Measurements from ENCODE around the gene BACH1.

DNA sequence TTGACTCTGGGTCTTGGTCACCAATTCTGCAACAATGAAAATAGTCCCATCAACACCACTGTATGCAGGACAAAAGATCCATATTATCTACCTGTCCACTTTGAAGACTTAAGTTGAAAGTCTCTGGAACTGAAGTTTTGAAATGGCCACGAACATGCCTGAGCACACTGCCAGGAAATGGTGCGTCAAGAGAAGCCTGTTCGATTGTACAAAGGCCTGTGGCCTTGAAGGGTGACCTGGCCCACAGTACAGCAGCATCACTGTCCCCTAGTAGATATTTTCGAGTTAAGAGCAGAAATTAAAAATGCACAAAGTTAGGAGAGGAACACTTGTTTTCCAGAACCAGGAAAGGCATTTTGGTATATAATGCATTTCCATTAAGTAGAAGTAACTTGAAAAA is 78.5 kb downstream of the BACH1 start:
- TF ChIP-seq EZH2 (IDR thresholded peaks at IDR 0.05; ENCODE audit: borderline replicate concordance, insufficient read depth, low read length, poor library complexity, severe bottlenecking) (no peak), EP300 (conservative IDR thresholded peaks at IDR 0.05; ENCODE audit: poor library complexity, severe bottlenecking) (no peak), TAF1 (IDR thresholded peaks at IDR 0.05; ENCODE audit: low read depth) (no peak), POLR2AphosphoS5 (IDR thresholded peaks at IDR 0.05) (no peak), SMC3 (conservative IDR thresholded peaks at IDR 0.05; ENCODE audit: poor library complexity) (no peak), RAD21 (conservative IDR thresholded peaks at IDR 0.05) (no peak)
- TF ChIP-seq, protein P1, sequence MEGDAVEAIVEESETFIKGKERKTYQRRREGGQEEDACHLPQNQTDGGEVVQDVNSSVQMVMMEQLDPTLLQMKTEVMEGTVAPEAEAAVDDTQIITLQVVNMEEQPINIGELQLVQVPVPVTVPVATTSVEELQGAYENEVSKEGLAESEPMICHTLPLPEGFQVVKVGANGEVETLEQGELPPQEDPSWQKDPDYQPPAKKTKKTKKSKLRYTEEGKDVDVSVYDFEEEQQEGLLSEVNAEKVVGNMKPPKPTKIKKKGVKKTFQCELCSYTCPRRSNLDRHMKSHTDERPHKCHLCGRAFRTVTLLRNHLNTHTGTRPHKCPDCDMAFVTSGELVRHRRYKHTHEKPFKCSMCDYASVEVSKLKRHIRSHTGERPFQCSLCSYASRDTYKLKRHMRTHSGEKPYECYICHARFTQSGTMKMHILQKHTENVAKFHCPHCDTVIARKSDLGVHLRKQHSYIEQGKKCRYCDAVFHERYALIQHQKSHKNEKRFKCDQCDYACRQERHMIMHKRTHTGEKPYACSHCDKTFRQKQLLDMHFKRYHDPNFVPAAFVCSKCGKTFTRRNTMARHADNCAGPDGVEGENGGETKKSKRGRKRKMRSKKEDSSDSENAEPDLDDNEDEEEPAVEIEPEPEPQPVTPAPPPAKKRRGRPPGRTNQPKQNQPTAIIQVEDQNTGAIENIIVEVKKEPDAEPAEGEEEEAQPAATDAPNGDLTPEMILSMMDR (IDR thresholded peaks at IDR 0.05; ENCODE audit: poor library complexity, severe bottlenecking), result no peak

Data from neural cell (in vitro differentiated cells).